ENCODE results near the gene GNA12. TPM values are rescaled to one million over a fixed set of nuclear protein-coding genes. Genes with fewer than 3 reads are reported as not detected.

The GNA12 gene
- total and polyA plus RNA-seq, 9 of the 15 experiments (the other 6 are each of a cell fraction or from before 2014, with no cell fraction given): 0.65 to 32.7 (median 9.6) TPM

DNA sequence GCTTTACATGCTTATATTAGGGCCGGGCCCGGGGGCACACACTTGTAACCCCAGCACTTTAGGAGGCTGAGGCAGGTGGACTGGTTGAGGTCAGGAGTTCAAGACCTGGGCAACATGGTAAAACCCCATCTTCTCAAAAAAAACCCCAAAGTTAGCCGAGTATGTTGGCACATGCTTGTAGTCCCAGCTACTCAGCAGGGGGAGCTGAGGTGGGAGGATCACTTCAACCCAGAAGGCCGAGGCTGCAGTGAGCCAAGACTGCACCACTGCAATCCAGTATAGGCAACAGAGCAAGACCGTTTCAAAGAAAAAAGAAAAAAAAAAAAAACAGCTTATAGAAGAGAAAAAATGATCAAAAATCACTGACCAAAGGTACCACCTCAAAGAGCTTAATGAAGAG, 93.0 kb downstream of the GNA12 start:
- in situ Hi-C loops (cut with MboI) (no loop called here), intact Hi-C loops (cut with micrococcal nuclease) (loop anchor here (10.0 kb wide), 1 partner anchor 94 kb away; the partner anchor contains the start of gene GNA12)
- Histone ChIP-seq H3K4me1 (replicated peaks in 1 of 2; ENCODE audit: control insufficient read depth in 2 of 2, insufficient read depth in 2 of 2, low read length in 2 of 2) (peaks cover 0 to 4% of the 10 kb centered on the region in 2 experiments; a peak in 2 of 5 replicates), H3K4me2 (ENCODE audit: insufficient read depth, low read length) (no peak overlapping the region), H3K27ac (ENCODE audit: extremely low read depth, low read depth, low read length) (no peak overlapping the region), H3K4me3 (no peak overlapping the region), H3K36me3 (ENCODE audit: control insufficient read depth, insufficient read depth, low read length) (no peaks in the 10 kb centered on the region), H3K79me2 (ENCODE audit: control insufficient read depth, insufficient read depth, low read length) (no peaks in the 10 kb centered on the region; the same call in 2 of the 3 replicates), H4K20me1 (replicated peaks; ENCODE audit: control insufficient read depth, insufficient read depth, low read length) (no peaks in the 10 kb centered on the region), H3K9me3 (replicated peaks; ENCODE audit: control insufficient read depth, insufficient read depth, low read depth, low read length) (no peaks in the 10 kb centered on the region), H3K27me3 (ENCODE audit: control insufficient read depth in 2 of 2, insufficient read depth in 2 of 2, low read length in 2 of 2) (no peaks in the 10 kb centered on the region), H3K9me1 (ENCODE audit: control insufficient read depth, insufficient read depth, low read length) (no peaks in the 10 kb centered on the region), H3K9ac (ENCODE audit: insufficient read depth in 1 of 2, low read depth in 2 of 2, low read length in 2 of 2) (no peak overlapping the region), H2AFZ (ENCODE audit: low read depth, low read length) (no peak overlapping the region)
- TF ChIP-seq ZNF79 (CRISPR knock-in tag; IDR thresholded peaks at IDR 0.05; ENCODE audit: low read depth): no peak
- no peak for TF ChIP-seq POU5F1 (IDR thresholded peaks at IDR 0.05; ENCODE audit: borderline replicate concordance, low read depth, low read length, partially characterized antibody)
- TF ChIP-seq, protein P1, sequence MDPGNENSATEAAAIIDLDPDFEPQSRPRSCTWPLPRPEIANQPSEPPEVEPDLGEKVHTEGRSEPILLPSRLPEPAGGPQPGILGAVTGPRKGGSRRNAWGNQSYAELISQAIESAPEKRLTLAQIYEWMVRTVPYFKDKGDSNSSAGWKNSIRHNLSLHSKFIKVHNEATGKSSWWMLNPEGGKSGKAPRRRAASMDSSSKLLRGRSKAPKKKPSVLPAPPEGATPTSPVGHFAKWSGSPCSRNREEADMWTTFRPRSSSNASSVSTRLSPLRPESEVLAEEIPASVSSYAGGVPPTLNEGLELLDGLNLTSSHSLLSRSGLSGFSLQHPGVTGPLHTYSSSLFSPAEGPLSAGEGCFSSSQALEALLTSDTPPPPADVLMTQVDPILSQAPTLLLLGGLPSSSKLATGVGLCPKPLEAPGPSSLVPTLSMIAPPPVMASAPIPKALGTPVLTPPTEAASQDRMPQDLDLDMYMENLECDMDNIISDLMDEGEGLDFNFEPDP (CRISPR knock-in tag; IDR thresholded peaks at IDR 0.05): no peak
- TF ChIP-seq MBD2 (IDR thresholded peaks at IDR 0.05; ENCODE audit: borderline replicate concordance, low read depth): no peak
- TF ChIP-seq, protein P2, sequence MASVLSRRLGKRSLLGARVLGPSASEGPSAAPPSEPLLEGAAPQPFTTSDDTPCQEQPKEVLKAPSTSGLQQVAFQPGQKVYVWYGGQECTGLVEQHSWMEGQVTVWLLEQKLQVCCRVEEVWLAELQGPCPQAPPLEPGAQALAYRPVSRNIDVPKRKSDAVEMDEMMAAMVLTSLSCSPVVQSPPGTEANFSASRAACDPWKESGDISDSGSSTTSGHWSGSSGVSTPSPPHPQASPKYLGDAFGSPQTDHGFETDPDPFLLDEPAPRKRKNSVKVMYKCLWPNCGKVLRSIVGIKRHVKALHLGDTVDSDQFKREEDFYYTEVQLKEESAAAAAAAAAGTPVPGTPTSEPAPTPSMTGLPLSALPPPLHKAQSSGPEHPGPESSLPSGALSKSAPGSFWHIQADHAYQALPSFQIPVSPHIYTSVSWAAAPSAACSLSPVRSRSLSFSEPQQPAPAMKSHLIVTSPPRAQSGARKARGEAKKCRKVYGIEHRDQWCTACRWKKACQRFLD (CRISPR knock-in tag; IDR thresholded peaks at IDR 0.05): no peak
- no peak for DNase-seq (ENCODE audit: extremely low read depth in 1 of 4, low spot score in 3 of 4)
- no TSS peak for BruUV-seq (replicated peaks)
- FAIRE-seq: no peak
- ChIA-PET CTCF (ENCODE audit: low intra/inter-chr PET ratio) (no interaction called here), POLR2A (interaction anchor here (0.6 kb wide), 1 partner anchor 418 kb away, joined by 3 read pairs; no protein-coding TSS in a partner anchor)
- WGBS (ENCODE audit: insufficient coverage, low coverage, missing lambda C conversion rate): 58% methylated on average over 5 of the region's 5 CpGs
- 0 out of 3 replicates have a peak, but pooled peaks have one; percentile 36 for ATAC-seq

Data from K562 (cell line).